PFSK-1 (cell line): ENCODE measurements around the gene PTCD1.

Experiments
- FOXP2 ChIP-seq: optimal IDR thresholded peaks from 2 replicates; pipeline ENCODE3; 2011; ENCODE audit warnings: borderline replicate concordance, control low read depth, inconsistent platforms; ENCODE audit not compliant: insufficient read depth; ENCODE audit errors: extremely low read length, extremely low read depth
- POLR2AphosphoS5 ChIP-seq: IDR thresholded peaks from 2 replicates; pipeline ENCODE4 v1.6.1; 2012; ENCODE audit warnings: low read depth, mild to moderate bottlenecking, control low read depth, low read length, moderate library complexity
- SIN3A ChIP-seq: IDR thresholded peaks from 2 replicates; pipeline ENCODE4 v1.6.1; 2012; ENCODE audit warnings: mild to moderate bottlenecking, low read length, moderate library complexity, borderline replicate concordance; ENCODE audit not compliant: insufficient read depth
- TAF1 ChIP-seq: IDR thresholded peaks from 2 replicates; pipeline ENCODE4 v1.6.1; 2012; ENCODE audit warnings: low read length, control low read depth, borderline replicate concordance; ENCODE audit not compliant: insufficient read depth
- TF ChIP-seq, protein P1 (sequence below), 2 experiments: IDR thresholded peaks; 2 replicates each; pipeline versions ENCODE4 v1.6.1 to v1.8.0; 2011 to 2012; ENCODE audit warnings: low read depth in 2 of 2, low read length in 2 of 2, control low read depth in 1 of 2, inconsistent platforms in 1 of 2, mild to moderate bottlenecking in 1 of 2, moderate library complexity in 1 of 2; ENCODE audit not compliant: insufficient read depth in 1 of 2

PTCD1 gene

DNA sequence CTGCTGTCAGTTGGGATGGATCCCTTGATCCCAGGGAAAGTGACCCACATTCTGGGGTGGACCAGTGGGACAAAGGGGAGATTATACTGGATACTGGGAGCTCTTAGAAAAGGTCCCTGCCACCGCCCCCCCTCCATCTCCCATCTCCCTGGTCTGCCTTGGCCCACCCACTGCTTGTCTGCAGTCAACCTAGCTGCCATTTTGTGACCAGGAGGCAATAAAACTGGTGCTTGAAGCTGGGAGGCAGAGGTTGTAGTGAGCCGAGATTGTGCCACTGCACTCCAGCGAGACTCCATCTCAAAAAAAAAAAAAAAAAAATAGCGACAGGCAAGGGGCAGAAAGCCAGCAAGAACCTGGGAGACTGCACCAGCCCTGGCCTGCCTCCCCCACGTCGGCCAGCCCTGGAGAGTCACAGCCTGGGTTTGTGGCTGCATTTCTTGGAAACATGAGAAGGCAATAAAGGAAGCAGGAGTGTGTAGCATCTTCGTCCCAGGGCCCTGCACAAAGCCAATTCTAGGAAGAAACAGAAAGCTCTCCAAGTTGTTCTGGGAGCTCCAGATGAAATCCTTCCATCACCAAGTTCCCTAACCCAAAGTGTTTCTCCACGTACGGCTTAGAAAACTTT lies 68.7 kb downstream of the PTCD1 start:
- no peak for TF ChIP-seq SIN3A
- TF ChIP-seq, protein P1, sequence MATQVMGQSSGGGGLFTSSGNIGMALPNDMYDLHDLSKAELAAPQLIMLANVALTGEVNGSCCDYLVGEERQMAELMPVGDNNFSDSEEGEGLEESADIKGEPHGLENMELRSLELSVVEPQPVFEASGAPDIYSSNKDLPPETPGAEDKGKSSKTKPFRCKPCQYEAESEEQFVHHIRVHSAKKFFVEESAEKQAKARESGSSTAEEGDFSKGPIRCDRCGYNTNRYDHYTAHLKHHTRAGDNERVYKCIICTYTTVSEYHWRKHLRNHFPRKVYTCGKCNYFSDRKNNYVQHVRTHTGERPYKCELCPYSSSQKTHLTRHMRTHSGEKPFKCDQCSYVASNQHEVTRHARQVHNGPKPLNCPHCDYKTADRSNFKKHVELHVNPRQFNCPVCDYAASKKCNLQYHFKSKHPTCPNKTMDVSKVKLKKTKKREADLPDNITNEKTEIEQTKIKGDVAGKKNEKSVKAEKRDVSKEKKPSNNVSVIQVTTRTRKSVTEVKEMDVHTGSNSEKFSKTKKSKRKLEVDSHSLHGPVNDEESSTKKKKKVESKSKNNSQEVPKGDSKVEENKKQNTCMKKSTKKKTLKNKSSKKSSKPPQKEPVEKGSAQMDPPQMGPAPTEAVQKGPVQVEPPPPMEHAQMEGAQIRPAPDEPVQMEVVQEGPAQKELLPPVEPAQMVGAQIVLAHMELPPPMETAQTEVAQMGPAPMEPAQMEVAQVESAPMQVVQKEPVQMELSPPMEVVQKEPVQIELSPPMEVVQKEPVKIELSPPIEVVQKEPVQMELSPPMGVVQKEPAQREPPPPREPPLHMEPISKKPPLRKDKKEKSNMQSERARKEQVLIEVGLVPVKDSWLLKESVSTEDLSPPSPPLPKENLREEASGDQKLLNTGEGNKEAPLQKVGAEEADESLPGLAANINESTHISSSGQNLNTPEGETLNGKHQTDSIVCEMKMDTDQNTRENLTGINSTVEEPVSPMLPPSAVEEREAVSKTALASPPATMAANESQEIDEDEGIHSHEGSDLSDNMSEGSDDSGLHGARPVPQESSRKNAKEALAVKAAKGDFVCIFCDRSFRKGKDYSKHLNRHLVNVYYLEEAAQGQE (IDR thresholded peaks at IDR 0.05; ENCODE audit: insufficient read depth in 1 of 2, low read depth in 2 of 2, low read length in 2 of 2) = no peak
- no peak for TF ChIP-seq POLR2AphosphoS5
- no peak for TF ChIP-seq FOXP2
- no peak for TF ChIP-seq TAF1

DNA sequence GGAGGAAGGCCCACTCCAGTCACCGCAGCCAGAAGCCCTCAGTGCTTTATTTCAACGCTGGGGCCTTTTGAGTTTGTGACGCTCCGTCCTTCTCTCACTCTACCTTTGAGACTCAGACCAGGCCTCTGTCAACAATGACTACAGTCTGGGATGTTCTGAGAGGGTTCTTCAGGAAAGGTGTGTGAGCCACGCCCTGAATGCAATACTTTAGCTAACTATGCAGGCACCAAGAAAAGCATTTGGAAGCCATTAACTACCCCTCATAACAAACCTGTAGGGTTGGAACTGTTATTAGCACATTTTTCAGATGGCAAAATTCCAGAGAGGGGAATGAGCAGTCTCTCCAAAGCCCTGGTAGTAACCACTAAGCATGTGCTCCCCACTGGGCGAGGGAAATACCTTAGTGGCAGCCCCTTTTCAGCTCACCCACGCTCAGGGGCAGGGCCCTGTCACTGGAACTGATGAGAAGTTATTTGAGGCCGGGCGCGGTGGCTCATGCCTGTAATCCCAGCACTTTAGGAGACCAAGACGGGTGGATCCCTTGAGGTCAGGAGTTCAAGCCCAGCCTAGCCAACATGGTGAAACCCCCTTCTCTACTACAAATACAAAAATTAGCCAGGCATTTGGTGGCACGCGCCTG lies 69.7 kb downstream of the PTCD1 start:
- TF ChIP-seq, protein P1 (IDR thresholded peaks at IDR 0.05; ENCODE audit: insufficient read depth in 1 of 2, low read depth in 2 of 2, low read length in 2 of 2) = no peak
- TF ChIP-seq FOXP2 = no peak
- TF ChIP-seq TAF1 = no peak
- no peak for TF ChIP-seq SIN3A
- TF ChIP-seq POLR2AphosphoS5 = no peak
